T-helper 2 cell treated with Interferon-gamma antibody and Interleukin-4, amounts not matched to agents 5 μg/mL and 100 μg/mL, for 36 hours (primary cell): ENCODE data around the gene CCL13.

Source experiments
- DNase-seq: peaks from one replicate; pipeline ENCODE4 v3.0.0; 2021; ENCODE audit warnings: low spot score
- H3K27ac Mint-ChIP-seq: one replicate; pipeline ENCODE4 v1.8.0; 2021; ENCODE audit warnings: mild to moderate bottlenecking, mixed read lengths
- H3K27me3 Mint-ChIP-seq: one replicate; pipeline ENCODE4 v1.8.0; 2021; ENCODE audit warnings: low read depth, mixed read lengths
- H3K36me3 Mint-ChIP-seq: one replicate; pipeline ENCODE4 v1.8.0; 2021; ENCODE audit warnings: low read depth, mixed read lengths
- H3K4me1 Mint-ChIP-seq: one replicate; pipeline ENCODE4 v1.8.0; 2021; ENCODE audit warnings: low read depth, mixed read lengths
- H3K4me3 Mint-ChIP-seq: one replicate; pipeline ENCODE4 v1.8.0; 2022; ENCODE audit warnings: mild to moderate bottlenecking, moderate library complexity, mixed read lengths
- H3K9me3 Mint-ChIP-seq: one replicate; pipeline ENCODE4 v1.8.0; 2021; ENCODE audit warnings: mixed read lengths

Gene CCL13

DNA sequence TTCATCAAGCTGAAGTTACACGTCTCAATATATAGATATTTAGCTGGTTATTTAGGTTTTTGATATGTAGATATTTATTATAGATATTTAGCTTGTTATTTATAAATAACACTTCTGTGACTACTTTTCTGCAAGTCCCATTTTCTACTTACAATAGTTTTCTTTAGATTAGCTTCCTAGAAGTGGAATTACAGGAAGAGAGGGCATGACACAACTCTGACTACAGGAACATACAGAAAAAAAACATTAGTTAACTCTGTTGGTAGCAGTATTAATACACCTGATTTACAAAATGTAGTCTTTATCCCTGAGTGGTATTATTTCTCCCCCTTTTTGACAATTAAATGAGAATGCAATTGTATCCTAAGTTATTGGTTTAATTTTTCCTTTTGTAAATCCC, 28.0 kb downstream of the CCL13 start:
- Mint-ChIP-seq H3K4me1 (peaks cover 78% of the 10 kb centered on the region), H3K27me3 (no peaks in the 10 kb centered on the region), H3K9me3 (no peaks in the 10 kb centered on the region), H3K4me3 (no peak overlapping the region), H3K27ac (no peak overlapping the region), H3K36me3 (no peaks in the 10 kb centered on the region)
- DNase-seq = no peak

DNA sequence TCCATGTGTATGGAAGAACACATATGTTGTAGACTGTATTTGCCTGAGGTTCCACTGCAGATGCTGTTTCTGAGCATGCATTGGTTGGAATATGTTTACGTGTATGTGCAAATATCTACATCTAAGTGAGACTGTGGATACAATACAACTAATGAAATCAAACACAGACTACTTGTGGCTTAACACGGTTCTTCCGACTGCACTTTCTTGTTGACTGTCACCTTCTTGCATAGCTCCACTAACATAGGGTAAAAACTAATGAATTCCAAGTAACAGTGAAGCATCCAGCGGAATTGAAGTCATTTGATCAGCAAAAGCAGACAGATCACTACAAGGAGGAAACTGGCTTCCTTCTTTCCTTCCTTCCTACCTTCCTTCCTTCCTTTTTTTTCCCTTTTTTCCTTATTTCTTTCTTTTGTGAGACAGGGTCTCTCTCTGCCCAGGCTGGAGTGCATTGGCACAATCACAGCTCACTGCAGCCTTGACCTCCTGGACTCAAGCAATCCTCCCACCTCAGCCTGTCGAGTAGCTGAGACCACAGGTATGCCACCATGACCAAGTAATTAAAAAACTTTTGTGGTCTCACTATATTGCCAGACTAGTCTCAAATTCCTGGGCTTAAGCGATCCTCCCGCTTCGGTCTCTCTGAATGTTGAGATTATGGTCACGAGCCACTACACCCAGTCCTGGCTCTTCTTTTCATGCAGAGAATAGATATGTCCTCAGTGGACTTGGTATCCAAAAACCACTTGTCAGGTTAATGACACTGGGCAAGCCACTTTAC, 28.7 kb downstream of the CCL13 start:
- no peak overlapping the region for H3K4me3 Mint-ChIP-seq
- peak overlapping the region; percentile 13 for H3K27ac Mint-ChIP-seq
- no peaks in the 10 kb centered on the region for H3K9me3 Mint-ChIP-seq
- no peaks in the 10 kb centered on the region for H3K36me3 Mint-ChIP-seq
- H3K27me3 Mint-ChIP-seq = no peaks in the 10 kb centered on the region
- DNase-seq = no peak
- peaks cover 78% of the 10 kb centered on the region for H3K4me1 Mint-ChIP-seq

DNA sequence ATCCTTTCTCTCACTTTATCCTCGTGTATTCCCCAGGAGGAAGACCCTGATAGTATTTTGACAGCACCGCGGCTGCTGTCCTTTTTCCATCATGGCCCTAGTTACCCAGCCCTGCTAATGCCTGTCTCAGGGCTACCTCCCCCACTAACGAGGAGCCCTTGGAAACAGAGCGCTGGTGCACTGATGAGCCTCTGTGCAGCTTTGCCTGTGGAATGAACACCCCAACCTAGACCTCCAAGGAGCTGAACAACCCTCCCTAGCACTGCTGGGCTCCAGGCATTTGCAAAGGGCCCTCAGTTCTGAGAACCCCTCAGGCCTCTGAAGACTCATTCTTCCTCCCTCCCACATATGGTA, 30.0 kb downstream of the CCL13 start:
- H3K27ac Mint-ChIP-seq = peak overlapping the region; percentile 74
- peaks cover 73% of the 10 kb centered on the region for H3K4me1 Mint-ChIP-seq
- no peaks in the 10 kb centered on the region for H3K36me3 Mint-ChIP-seq
- H3K9me3 Mint-ChIP-seq = no peaks in the 10 kb centered on the region
- H3K4me3 Mint-ChIP-seq = no peak overlapping the region
- DNase-seq = no peak
- no peaks in the 10 kb centered on the region for H3K27me3 Mint-ChIP-seq

DNA sequence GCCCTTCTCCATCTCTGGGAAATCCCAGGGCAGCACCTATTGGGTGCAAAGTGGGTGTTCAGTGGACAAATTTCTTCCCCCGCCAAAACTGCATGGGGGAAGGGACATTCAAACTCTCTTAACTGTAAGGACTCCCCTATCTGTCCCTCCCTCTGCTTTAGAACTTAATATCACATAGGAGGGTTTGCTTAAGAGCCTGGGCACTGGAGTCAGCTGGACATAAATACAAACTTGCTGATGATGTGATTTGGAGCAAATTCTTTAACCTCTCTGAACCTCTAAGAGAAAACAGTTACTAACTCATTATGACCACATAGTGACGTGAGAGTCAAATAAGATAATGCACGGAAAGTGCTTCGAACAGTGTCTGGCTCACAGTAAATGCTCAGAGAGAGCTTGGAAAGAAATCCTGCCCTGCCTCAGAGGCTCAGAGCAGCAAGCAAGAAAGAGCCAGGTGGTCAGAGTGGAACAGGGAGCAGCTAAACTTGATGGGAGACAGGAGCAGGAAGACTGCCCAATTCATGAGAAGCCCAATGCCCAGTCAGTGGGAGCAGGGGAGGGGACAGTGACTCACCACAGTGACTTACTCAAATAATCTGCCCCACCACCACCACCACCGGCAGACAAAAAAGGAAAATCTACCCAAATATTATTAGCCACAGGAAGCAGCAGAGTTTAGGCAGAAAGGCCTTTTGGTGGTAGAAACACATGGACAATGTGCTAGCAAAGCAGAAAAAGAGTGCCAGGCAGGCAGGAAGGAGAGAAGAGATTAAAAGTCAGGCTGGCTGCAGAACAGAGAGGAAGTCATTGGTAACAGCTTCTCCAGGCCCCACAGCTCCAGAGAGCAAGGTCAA, 30.6 kb downstream of the CCL13 start:
- DNase-seq = peak; percentile 52
- Mint-ChIP-seq H3K4me3 (peak overlapping the region; percentile 20), H3K9me3 (no peaks in the 10 kb centered on the region), H3K27me3 (no peaks in the 10 kb centered on the region), H3K4me1 (peaks cover 70% of the 10 kb centered on the region), H3K36me3 (no peaks in the 10 kb centered on the region), H3K27ac (peak overlapping the region; percentile 74)

DNA sequence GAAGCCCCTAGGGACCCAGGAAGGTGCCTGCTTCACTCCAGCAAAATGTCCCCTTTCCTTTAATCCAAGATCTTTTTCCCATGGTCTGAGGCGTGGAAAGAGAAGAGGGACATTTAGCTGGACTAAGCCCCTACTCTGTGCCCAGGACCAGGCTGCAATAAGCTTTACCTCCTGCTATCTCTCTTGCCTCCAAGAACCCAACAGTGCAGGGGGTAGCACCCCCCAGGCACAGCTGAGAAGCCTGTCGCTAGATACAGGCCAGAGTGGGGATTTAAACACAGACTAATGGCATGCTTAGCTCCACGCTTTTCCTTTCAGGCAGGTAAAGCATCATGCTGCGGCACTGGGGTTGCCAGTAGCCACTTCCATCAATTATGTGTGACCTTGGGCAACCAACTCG, 31.3 kb downstream of the CCL13 start:
- H3K4me1 Mint-ChIP-seq = peaks cover 65% of the 10 kb centered on the region
- no peaks in the 10 kb centered on the region for H3K36me3 Mint-ChIP-seq
- no peak for DNase-seq
- H3K9me3 Mint-ChIP-seq = no peaks in the 10 kb centered on the region
- peak overlapping the region; percentile 74 for H3K27ac Mint-ChIP-seq
- peak overlapping the region; percentile 20 for H3K4me3 Mint-ChIP-seq
- H3K27me3 Mint-ChIP-seq = peaks cover 2% of the 10 kb centered on the region

DNA sequence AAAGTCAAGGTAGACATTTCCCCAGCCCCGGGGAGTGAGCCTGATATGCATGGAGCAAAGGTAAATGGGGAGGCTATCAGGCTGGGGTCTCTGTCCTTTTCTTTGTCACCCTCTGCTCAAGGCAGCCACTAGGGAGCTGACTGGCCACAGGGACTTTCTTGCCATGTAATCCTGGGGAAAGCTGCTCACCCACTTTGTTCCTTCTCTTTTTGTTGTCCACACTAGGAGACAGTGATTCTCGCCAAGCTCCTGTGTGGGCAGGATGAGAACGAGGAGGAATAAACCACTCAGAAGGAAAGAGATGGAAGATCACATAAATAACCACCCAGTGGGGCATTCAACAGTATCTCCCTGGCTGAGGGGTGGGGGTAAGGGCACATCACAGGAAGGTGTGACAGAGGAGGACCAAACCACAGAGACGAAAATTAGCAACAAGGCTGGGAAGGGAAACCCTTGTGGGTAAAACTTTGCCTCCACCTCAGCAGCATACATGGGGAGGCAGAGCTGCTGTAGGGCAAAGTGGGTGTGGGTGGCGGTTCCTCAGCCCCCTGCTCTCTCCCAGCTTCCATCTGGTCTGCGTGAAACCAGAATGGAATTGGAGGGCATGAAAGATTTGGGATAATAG, 33.0 kb downstream of the CCL13 start:
- Mint-ChIP-seq H3K36me3 (peaks cover 2% of the 10 kb centered on the region), H3K4me3 (peak overlapping the region; percentile 74), H3K9me3 (no peaks in the 10 kb centered on the region), H3K27me3 (peaks cover 4% of the 10 kb centered on the region), H3K4me1 (peaks cover 55% of the 10 kb centered on the region), H3K27ac (peak overlapping the region; percentile 60)
- DNase-seq = peak; percentile 65

DNA sequence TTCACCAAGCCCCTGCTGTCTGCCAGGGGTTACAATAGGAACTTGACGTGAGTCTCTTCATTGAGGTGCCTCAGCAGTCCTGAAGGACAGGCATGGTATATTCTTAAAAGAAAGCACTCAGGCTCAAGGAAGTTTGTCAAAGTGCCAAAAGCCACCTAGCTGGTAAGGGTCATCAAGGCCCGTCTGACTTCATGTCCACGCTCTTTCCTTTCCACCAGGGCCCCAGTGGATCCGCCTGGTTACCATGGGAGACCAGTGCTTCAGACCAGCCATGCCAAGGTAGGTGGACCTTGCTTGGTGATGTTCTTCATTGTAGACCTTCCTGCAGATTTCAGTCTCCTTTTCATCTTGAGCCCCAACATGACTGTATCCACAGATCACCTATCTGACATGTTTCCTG, 34.4 kb downstream of the CCL13 start:
- no peak overlapping the region for H3K27ac Mint-ChIP-seq
- peaks cover 45% of the 10 kb centered on the region for H3K4me1 Mint-ChIP-seq
- peaks cover 9% of the 10 kb centered on the region for H3K27me3 Mint-ChIP-seq
- DNase-seq = no peak
- H3K36me3 Mint-ChIP-seq = peaks cover 2% of the 10 kb centered on the region
- H3K9me3 Mint-ChIP-seq = no peaks in the 10 kb centered on the region
- no peak overlapping the region for H3K4me3 Mint-ChIP-seq

DNA sequence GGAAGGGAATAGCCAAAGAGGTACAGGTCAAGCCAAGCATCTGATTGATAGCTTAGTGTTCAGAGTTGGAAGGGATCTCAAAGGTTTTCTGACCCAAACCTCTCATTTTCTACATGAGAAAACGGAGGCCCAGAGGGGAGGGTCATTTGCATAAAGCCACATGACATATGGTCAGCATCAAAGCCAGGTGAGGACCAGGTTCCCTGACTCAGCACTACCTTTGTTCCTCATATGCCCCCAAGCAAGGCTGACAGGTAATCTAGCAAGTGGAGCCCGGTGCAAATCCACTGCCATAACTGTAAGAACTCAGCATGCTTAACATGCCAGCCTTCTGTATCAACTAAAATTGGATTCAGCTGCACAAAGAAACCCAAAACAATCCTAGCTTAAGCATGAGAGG, 35.0 kb downstream of the CCL13 start:
- no peak for DNase-seq
- Mint-ChIP-seq H3K4me1 (peaks cover 41% of the 10 kb centered on the region), H3K36me3 (peaks cover 2% of the 10 kb centered on the region), H3K9me3 (no peaks in the 10 kb centered on the region), H3K4me3 (no peak overlapping the region), H3K27ac (no peak overlapping the region), H3K27me3 (peaks cover 9% of the 10 kb centered on the region)

DNA sequence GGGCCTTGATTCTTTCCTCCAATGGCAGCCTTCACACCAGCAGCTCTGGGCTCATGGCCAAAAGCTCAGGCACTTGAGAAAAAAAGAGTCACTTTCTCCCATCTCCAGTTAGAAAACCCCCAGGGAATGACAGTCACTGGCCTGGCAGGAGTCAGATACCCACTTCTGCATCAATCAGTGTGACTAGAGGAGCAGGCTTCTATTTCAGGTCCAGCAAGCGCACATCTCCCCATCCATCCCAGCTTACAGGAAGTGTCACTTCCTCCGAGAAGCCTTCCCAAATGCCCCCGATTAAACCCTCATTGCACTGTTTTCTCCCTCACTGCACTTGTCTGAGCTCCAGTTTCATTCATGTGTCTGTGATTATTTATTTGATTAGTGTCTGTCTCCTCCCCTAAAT, 37.1 kb downstream of the CCL13 start:
- Mint-ChIP-seq H3K36me3 (peaks cover 2% of the 10 kb centered on the region), H3K27ac (no peak overlapping the region), H3K4me3 (no peak overlapping the region), H3K27me3 (peaks cover 9% of the 10 kb centered on the region), H3K4me1 (peaks cover 41% of the 10 kb centered on the region), H3K9me3 (no peaks in the 10 kb centered on the region)
- no peak for DNase-seq

DNA sequence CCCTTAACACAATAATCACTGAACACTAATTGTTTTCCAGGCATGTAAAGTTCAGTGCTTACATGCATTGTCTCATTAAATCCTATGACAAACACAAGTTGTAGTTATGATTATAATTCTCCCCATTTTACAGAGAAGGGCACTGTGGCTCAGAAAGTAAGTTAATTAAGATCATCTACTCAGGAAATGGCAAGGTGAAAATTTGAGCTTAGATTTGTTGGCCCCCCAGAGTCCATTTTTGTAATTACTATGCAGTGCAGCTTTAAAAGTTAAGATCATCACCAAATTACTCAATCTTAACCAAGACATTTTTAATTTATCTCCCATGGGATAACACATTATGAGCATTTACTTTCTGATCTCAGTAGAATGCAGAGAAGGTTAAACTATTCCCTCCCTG, 41.0 kb downstream of the CCL13 start:
- H3K27ac Mint-ChIP-seq = no peak overlapping the region
- H3K9me3 Mint-ChIP-seq = no peaks in the 10 kb centered on the region
- no peak for DNase-seq
- peaks cover 7% of the 10 kb centered on the region for H3K27me3 Mint-ChIP-seq
- H3K4me1 Mint-ChIP-seq = peaks cover 49% of the 10 kb centered on the region
- H3K4me3 Mint-ChIP-seq = no peak overlapping the region
- peaks cover 2% of the 10 kb centered on the region for H3K36me3 Mint-ChIP-seq

DNA sequence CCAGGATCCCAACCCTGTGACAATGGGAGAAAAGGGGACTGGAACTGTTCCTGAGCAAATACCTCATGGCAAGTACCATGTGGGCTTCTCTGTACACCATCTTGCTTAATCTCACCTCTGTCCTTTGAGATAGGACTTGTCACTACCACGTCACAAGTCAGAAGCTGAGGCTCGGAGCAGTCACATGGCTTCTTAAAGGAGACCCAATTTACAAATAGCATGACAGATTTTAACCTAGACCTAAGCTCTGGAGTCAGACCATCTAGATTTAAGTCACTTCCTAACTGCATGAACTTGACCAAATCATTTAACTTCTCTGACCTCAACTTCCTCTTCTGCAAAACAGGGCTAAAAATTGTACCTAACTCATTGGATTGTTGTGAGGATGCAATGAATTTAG, 42.7 kb downstream of the CCL13 start:
- Mint-ChIP-seq H3K4me3 (peak overlapping the region; percentile 50), H3K36me3 (peaks cover under 1% of the 10 kb centered on the region), H3K27ac (peak overlapping the region; percentile 67), H3K9me3 (no peaks in the 10 kb centered on the region), H3K4me1 (peaks cover 44% of the 10 kb centered on the region), H3K27me3 (peaks cover 4% of the 10 kb centered on the region)
- no peak for DNase-seq

DNA sequence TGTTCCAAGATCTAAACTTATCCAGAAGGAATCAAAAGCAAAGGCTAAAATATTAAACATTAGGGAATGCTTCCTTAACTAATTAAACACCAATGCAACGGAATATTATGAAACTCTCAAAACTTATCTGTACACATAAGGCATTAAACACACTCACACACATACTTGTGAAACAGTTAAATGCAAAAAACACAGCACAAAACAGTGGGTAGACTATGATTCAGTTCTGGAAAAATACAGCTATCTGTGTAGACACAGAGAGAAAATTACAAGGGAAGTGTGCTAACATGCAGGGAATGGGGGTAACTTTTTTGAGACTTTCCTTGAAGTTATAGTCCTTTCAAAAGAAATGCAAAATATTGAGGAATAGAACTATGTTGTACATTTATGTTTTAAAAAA, 43.4 kb downstream of the CCL13 start:
- Mint-ChIP-seq H3K36me3 (no peaks in the 10 kb centered on the region), H3K9me3 (no peaks in the 10 kb centered on the region), H3K27ac (no peak overlapping the region), H3K27me3 (peaks cover 4% of the 10 kb centered on the region), H3K4me3 (peak overlapping the region; percentile 50), H3K4me1 (peaks cover 44% of the 10 kb centered on the region)
- no peak for DNase-seq

DNA sequence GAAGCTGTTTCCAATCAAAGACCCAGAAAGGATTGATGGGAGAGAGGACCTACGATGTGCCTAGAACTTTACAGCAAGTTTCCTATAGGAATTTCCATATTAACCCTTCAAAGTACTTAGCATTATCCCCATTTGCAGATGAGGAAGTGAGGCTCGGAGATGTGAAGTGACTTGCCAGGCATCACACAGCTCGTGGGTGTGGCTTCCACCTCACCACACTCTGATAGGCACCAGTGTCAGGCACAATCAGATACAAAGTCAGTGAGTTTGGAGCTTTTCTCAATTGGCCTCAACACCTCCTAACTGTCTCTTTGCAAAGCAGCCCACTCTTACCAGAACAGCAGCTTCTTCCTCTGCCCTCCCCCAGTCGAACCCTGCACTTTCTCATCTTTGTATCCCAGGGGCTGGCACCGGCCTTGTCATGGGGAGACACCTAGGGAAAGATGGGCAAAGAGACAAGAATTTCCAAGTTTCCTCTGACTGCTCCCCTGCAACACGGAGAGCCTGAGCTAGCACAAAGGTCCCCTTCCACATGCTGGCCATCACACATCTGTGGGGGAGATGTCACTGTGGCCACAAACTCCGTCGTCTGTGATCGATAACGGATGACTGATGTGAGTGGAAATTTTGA, 44.1 kb downstream of the CCL13 start:
- Mint-ChIP-seq H3K27me3 (peaks cover 2% of the 10 kb centered on the region), H3K27ac (no peak overlapping the region), H3K36me3 (no peaks in the 10 kb centered on the region), H3K4me1 (peaks cover 44% of the 10 kb centered on the region), H3K9me3 (no peaks in the 10 kb centered on the region), H3K4me3 (no peak overlapping the region)
- no peak for DNase-seq

DNA sequence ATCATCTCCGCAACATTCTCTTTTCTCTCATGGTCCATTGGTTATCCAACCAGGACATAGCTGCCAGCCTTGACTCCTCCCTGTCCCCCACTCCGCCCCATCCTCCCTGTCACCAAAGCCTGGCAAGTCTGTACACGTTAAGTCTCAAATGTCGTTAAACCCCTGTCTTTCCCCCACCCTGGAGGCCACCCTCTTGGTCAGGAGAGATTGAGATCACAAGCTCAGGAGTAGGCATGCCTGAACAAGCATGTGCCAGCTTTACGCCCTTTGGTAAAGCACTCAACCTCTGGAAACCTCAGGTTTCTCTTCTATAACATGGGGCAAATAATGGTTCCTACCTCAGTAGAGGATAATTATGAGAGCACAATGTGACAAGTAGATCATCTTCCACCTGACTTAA, 44.9 kb downstream of the CCL13 start:
- Mint-ChIP-seq H3K9me3 (no peaks in the 10 kb centered on the region), H3K4me1 (peaks cover 44% of the 10 kb centered on the region), H3K36me3 (no peaks in the 10 kb centered on the region), H3K4me3 (no peak overlapping the region), H3K27ac (no peak overlapping the region), H3K27me3 (no peaks in the 10 kb centered on the region)
- no peak for DNase-seq
